Upper lobe of left lung (tissue), 4 donors: ENCODE measurements around the gene PSME2.

Experiments
- CTCF ChIP-seq, 6 experiments: fragments of 450-650 bp in 4 of 6; fragments of 200-600 bp in 2 of 6; sonication (generic) in 2 of 6; IDR thresholded peaks; one replicate each; pipeline ENCODE4 v1.5.1; 2016 to 2019; ENCODE audit warnings: antibody characterized with exemption in 6 of 6
- EP300 ChIP-seq, 4 donors: sonication (generic); formaldehyde crosslinking; IDR thresholded peaks; one replicate each; pipeline ENCODE4 v1.5.1; 2017; ENCODE audit warnings: antibody characterized with exemption in 4 of 4, control low read depth in 2 of 4
- POLR2A ChIP-seq, 4 donors: fragments of 450-650 bp; IDR thresholded peaks; one replicate each; pipeline ENCODE4 v1.5.1; 2016 to 2017; ENCODE audit warnings: antibody characterized with exemption in 4 of 4, mild to moderate bottlenecking in 2 of 4
- POLR2AphosphoS5 ChIP-seq, 2 donors: sonication (generic); formaldehyde crosslinking; IDR thresholded peaks; one replicate each; pipeline ENCODE4 v1.5.1; 2017; ENCODE audit warnings: antibody characterized with exemption in 2 of 2

DNA sequence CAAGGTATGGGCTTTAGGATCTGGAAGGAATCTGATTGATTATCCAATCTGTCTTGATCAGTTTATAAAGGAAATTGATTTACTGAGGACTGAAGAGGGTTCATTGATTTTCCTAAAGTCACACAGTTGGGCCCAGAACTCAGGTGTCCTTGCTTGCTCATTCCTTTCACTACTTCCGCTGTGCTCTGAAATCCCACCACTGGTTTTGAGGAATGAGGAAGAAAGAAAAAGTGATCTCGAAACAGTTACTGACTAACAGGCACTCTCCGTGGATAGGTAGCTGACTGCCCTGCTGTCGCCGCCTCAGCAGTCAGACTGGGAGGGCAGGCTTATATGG lies 16.1 kb downstream of the PSME2 start, which contains the start of gene FITM1:
- TF ChIP-seq CTCF (IDR thresholded peaks at IDR 0.05): no peak
- TF ChIP-seq POLR2AphosphoS5 (IDR thresholded peaks at IDR 0.05): no peak
- TF ChIP-seq POLR2A (IDR thresholded peaks at IDR 0.05): no peak
- TF ChIP-seq EP300 (IDR thresholded peaks at IDR 0.05): no peak
